ENCODE results near the gene STYXL2. TPM values are rescaled to one million over a fixed set of nuclear protein-coding genes. Genes with fewer than 3 reads are reported as not detected.

Gene STYXL2
- total and polyA plus RNA-seq, 2 experiments from 2014 or later, result 0.17 to 0.40 TPM

DNA sequence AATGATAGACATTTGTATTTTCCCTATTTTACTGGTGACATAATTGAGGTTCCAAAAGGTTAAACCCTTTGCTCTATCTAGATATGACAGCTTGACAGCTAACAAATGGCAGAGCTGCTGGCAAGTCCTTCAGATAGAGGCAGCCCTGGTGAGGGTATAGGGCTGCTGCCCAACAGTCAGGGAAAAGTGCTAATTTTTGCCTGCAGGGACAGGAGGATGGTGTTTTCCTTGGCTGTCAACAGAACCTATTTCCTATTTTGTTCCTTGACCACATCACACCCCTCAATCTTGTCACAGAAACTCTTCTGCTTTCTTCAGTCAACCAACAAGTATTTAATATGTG is 16.0 kb upstream of the STYXL2 start:
- Histone ChIP-seq H3K27me3 (ENCODE audit: insufficient read depth) (no peaks in the 10 kb centered on the region), H3K79me2 (replicated peaks; ENCODE audit: insufficient read depth) (no peaks in the 10 kb centered on the region), H3K9me2 (ENCODE audit: insufficient read depth) (peaks cover 3% of the 10 kb centered on the region; the same call in 1 of the 2 replicates), H2AFZ (no peak overlapping the region), H3K27ac (ENCODE audit: low read depth) (no peak overlapping the region), H3K4me2 (no peak overlapping the region), H3K4me1 (ENCODE audit: insufficient read depth) (no peaks in the 10 kb centered on the region), H3F3A (replicated peaks; ENCODE audit: low read depth) (no peaks in the 10 kb centered on the region), H3K36me3 (ENCODE audit: insufficient read depth) (no peaks in the 10 kb centered on the region), H3K4me3 (no peak overlapping the region), H4K20me1 (replicated peaks; ENCODE audit: insufficient read depth) (no peaks in the 10 kb centered on the region)
- H3K4me3 Mint-ChIP-seq, result no peak overlapping the region
- no peak for ATAC-seq
- H3K27me3 Mint-ChIP-seq (ENCODE audit: insufficient read depth, low read depth, poor library complexity), result no peaks in the 10 kb centered on the region
- no peaks in the 10 kb centered on the region for H3K36me3 Mint-ChIP-seq (ENCODE audit: low read depth)
- TF ChIP-seq CREB1 (CRISPR knock-in tag; IDR thresholded peaks at IDR 0.05; ENCODE audit: low read depth) (no peak), JUNB (IDR thresholded peaks at IDR 0.05; ENCODE audit: unreplicated experiment) (no peak), NANOG (IDR thresholded peaks at IDR 0.05; ENCODE audit: borderline replicate concordance) (no peak), EZH2 (IDR thresholded peaks at IDR 0.05; ENCODE audit: low read depth, unreplicated experiment) (no peak), ZNF114 (CRISPR knock-in tag; IDR thresholded peaks at IDR 0.05) (no peak), EZH2phosphoT487 (IDR thresholded peaks at IDR 0.05; ENCODE audit: unreplicated experiment) (no peak), ZNF331 (CRISPR knock-in tag; IDR thresholded peaks at IDR 0.05; ENCODE audit: low read depth) (no peak), STAT1 (IDR thresholded peaks at IDR 0.05; ENCODE audit: unreplicated experiment) (no peak), POLR2AphosphoS5 (IDR thresholded peaks at IDR 0.05; ENCODE audit: low read depth) (no peak)
- TF ChIP-seq, protein P1, sequence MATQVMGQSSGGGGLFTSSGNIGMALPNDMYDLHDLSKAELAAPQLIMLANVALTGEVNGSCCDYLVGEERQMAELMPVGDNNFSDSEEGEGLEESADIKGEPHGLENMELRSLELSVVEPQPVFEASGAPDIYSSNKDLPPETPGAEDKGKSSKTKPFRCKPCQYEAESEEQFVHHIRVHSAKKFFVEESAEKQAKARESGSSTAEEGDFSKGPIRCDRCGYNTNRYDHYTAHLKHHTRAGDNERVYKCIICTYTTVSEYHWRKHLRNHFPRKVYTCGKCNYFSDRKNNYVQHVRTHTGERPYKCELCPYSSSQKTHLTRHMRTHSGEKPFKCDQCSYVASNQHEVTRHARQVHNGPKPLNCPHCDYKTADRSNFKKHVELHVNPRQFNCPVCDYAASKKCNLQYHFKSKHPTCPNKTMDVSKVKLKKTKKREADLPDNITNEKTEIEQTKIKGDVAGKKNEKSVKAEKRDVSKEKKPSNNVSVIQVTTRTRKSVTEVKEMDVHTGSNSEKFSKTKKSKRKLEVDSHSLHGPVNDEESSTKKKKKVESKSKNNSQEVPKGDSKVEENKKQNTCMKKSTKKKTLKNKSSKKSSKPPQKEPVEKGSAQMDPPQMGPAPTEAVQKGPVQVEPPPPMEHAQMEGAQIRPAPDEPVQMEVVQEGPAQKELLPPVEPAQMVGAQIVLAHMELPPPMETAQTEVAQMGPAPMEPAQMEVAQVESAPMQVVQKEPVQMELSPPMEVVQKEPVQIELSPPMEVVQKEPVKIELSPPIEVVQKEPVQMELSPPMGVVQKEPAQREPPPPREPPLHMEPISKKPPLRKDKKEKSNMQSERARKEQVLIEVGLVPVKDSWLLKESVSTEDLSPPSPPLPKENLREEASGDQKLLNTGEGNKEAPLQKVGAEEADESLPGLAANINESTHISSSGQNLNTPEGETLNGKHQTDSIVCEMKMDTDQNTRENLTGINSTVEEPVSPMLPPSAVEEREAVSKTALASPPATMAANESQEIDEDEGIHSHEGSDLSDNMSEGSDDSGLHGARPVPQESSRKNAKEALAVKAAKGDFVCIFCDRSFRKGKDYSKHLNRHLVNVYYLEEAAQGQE (IDR thresholded peaks at IDR 0.05; ENCODE audit: unreplicated experiment), result no peak
- TF ChIP-seq, protein P2, sequence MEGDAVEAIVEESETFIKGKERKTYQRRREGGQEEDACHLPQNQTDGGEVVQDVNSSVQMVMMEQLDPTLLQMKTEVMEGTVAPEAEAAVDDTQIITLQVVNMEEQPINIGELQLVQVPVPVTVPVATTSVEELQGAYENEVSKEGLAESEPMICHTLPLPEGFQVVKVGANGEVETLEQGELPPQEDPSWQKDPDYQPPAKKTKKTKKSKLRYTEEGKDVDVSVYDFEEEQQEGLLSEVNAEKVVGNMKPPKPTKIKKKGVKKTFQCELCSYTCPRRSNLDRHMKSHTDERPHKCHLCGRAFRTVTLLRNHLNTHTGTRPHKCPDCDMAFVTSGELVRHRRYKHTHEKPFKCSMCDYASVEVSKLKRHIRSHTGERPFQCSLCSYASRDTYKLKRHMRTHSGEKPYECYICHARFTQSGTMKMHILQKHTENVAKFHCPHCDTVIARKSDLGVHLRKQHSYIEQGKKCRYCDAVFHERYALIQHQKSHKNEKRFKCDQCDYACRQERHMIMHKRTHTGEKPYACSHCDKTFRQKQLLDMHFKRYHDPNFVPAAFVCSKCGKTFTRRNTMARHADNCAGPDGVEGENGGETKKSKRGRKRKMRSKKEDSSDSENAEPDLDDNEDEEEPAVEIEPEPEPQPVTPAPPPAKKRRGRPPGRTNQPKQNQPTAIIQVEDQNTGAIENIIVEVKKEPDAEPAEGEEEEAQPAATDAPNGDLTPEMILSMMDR (conservative IDR thresholded peaks at IDR 0.05; ENCODE audit: low read depth in 2 of 2), result no peak
- TF ChIP-seq, protein P3, sequence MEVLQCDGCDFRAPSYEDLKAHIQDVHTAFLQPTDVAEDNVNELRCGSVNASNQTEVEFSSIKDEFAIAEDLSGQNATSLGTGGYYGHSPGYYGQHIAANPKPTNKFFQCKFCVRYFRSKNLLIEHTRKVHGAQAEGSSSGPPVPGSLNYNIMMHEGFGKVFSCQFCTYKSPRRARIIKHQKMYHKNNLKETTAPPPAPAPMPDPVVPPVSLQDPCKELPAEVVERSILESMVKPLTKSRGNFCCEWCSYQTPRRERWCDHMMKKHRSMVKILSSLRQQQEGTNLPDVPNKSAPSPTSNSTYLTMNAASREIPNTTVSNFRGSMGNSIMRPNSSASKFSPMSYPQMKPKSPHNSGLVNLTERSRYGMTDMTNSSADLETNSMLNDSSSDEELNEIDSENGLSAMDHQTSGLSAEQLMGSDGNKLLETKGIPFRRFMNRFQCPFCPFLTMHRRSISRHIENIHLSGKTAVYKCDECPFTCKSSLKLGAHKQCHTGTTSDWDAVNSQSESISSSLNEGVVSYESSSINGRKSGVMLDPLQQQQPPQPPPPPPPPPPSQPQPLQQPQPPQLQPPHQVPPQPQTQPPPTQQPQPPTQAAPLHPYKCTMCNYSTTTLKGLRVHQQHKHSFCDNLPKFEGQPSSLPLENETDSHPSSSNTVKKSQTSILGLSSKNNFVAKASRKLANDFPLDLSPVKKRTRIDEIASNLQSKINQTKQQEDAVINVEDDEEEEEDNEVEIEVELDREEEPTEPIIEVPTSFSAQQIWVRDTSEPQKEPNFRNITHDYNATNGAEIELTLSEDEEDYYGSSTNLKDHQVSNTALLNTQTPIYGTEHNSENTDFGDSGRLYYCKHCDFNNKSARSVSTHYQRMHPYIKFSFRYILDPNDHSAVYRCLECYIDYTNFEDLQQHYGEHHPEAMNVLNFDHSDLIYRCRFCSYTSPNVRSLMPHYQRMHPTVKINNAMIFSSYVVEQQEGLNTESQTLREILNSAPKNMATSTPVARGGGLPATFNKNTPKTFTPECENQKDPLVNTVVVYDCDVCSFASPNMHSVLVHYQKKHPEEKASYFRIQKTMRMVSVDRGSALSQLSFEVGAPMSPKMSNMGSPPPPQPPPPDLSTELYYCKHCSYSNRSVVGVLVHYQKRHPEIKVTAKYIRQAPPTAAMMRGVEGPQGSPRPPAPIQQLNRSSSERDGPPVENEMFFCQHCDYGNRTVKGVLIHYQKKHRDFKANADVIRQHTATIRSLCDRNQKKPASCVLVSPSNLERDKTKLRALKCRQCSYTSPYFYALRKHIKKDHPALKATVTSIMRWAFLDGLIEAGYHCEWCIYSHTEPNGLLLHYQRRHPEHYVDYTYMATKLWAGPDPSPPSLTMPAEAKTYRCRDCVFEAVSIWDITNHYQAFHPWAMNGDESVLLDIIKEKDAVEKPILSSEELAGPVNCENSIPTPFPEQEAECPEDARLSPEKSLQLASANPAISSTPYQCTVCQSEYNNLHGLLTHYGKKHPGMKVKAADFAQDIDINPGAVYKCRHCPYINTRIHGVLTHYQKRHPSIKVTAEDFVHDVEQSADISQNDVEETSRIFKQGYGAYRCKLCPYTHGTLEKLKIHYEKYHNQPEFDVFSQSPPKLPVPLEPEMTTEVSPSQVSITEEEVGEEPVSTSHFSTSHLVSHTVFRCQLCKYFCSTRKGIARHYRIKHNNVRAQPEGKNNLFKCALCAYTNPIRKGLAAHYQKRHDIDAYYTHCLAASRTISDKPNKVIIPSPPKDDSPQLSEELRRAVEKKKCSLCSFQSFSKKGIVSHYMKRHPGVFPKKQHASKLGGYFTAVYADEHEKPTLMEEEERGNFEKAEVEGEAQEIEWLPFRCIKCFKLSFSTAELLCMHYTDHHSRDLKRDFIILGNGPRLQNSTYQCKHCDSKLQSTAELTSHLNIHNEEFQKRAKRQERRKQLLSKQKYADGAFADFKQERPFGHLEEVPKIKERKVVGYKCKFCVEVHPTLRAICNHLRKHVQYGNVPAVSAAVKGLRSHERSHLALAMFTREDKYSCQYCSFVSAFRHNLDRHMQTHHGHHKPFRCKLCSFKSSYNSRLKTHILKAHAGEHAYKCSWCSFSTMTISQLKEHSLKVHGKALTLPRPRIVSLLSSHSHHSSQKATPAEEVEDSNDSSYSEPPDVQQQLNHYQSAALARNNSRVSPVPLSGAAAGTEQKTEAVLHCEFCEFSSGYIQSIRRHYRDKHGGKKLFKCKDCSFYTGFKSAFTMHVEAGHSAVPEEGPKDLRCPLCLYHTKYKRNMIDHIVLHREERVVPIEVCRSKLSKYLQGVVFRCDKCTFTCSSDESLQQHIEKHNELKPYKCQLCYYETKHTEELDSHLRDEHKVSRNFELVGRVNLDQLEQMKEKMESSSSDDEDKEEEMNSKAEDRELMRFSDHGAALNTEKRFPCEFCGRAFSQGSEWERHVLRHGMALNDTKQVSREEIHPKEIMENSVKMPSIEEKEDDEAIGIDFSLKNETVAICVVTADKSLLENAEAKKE (CRISPR knock-in tag; IDR thresholded peaks at IDR 0.05), result no peak
- TF ChIP-seq, protein P4, sequence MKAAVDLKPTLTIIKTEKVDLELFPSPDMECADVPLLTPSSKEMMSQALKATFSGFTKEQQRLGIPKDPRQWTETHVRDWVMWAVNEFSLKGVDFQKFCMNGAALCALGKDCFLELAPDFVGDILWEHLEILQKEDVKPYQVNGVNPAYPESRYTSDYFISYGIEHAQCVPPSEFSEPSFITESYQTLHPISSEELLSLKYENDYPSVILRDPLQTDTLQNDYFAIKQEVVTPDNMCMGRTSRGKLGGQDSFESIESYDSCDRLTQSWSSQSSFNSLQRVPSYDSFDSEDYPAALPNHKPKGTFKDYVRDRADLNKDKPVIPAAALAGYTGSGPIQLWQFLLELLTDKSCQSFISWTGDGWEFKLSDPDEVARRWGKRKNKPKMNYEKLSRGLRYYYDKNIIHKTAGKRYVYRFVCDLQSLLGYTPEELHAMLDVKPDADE (IDR thresholded peaks at IDR 0.05), result no peak
- H3K4me1 Mint-ChIP-seq, result no peaks in the 10 kb centered on the region; the same call in 1 of the 3 replicates
- no peaks in the 10 kb centered on the region; the same call in 2 of the 3 replicates for H3K9me3 Mint-ChIP-seq
- H3K27ac Mint-ChIP-seq, result no peak overlapping the region
- DNase-seq (ENCODE audit: low spot score), result no peak
